Measurements from ENCODE around the gene PRKG1.
"Not testable (repeated sequence)": the region's sequence is repeated elsewhere in the genome, so short reads cannot be mapped to it uniquely, and the experiment has no call there.

Gene PRKG1

DNA sequence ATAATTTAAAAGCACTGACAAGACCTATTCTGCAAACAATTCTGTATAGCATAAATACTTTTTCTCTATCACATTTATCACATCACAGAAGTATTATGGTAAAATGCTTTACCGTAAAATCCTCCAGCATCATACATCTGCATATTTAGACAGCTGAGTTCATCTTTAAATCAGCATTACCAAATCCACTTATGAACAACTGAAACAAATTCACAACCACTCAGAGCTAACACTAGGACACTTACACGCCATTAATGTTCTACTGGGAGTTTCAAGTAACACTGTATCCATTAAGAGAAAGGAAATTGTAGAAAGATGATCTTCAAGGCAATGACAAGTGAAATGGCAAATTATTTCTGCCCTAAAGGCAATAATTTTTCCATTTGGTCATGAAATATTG, 1134.1 kb downstream of the PRKG1 start:
- DNase-seq (ENCODE audit: low read depth, low spot score): no peak

GRCh38 chr10:52210161-52210560, 1135.9 kb downstream of the PRKG1 start:
- no peak for DNase-seq (ENCODE audit: low read depth, low spot score)

- no peak for DNase-seq (ENCODE audit: low read depth, low spot score)
Measured at GRCh38 chr10:52212062-52212461, 1137.8 kb downstream of the PRKG1 start.

- DNase-seq (ENCODE audit: low read depth, low spot score): no peak
Measured at GRCh38 chr10:52212802-52213201, 1138.5 kb downstream of the PRKG1 start.

DNA sequence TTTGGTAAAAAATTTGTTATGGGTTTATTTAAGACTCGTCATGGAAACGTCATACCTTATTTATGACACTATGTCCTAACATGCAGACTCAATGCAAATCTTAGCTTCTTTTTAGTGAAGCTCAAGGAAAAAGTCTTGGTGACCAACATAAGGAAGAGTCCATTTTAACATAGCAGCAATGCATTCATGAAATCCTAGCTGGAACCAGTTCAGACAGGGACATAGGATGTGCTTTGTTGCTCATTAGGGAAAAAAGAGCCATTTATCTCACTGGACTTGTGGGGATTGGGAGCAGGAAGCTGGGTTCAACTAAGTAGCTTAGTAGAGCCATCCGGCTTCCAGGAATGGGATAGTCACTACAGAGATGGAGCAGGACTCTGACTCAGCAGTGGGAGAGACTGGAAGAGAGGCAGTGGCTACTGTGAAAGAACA, 1139.0 kb downstream of the PRKG1 start:
- no peak for DNase-seq (ENCODE audit: low read depth, low spot score)

DNA sequence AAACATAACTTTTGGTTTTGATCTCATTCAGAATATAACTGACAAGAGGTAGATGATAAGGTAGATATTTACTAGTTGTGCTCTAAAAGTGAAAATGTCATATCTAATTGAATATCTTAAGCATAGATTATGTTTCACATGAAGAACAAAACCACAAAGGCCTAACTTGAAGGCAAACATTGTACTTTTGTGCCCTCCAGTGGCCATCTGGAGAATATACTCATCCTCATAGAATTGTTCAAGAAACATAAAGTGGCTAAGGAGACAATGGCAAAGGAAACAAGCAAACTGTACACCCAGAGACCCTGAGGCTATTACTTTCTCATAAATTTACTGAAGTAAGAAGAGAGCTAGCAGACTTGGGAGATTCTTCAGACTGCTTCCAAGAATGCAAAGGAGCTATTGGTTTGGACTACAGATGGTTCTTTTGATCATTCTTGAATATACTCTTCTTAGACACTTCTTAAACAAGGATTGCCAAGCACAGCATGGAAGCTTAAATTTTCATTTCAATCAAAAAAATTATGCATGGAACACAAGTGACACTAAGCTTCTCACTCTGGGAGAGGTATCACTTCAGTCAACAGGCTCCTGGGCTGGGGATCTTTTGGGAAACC, 1141.6 kb downstream of the PRKG1 start:
- no peak for DNase-seq (ENCODE audit: low read depth, low spot score)

DNA sequence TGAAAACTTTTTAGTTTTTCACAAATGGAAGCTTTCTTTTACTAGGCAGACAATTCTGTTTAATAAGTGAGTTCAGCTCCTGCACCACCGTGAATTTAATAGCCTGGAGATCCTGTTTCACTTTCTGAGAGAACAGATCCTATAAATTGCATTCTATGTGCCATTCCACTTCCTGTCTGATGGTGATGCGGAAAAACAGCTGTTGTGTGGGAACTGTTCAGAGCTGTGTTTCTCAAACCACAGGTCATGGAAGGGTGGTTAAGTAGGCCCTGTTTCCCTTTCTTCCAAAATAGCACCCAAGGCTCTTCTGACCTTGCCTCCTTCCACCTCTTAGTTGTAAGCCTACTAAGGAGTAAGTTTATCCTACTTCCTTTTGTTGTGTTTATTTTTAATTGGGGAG, 1142.6 kb downstream of the PRKG1 start:
- DNase-seq (ENCODE audit: low read depth, low spot score): no peak

GRCh38 chr10:52217531-52217930, 1143.2 kb downstream of the PRKG1 start:
- DNase-seq (ENCODE audit: low read depth, low spot score): no peak

GRCh38 chr10:52220947-52221346, 1146.7 kb downstream of the PRKG1 start:
- no peak for DNase-seq (ENCODE audit: low read depth, low spot score)

- no peak for DNase-seq (ENCODE audit: low read depth, low spot score)
Measured at GRCh38 chr10:52221923-52222322, 1147.6 kb downstream of the PRKG1 start.

- DNase-seq (ENCODE audit: low read depth, low spot score): no peak
Measured at GRCh38 chr10:52226197-52226847, 1152.0 kb downstream of the PRKG1 start.

DNA sequence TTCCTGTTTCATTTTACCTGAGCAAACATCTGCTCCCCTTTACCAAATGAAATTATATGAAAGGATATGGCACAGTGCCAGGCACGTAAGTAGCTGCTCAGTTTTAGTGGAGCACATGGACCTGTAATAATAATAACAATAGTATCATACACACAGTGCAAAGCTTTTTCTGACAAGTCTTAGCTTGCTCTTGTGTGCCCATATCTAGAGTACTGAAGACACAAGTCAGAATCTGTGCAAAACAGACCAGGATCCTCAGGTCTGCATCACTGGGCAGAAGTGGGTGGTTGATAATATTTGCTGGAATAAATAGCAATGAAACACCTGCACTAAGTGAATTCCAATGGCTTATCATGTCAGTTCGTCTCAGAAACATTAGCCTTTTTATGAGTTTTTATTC, 1154.3 kb downstream of the PRKG1 start:
- no peak for DNase-seq (ENCODE audit: low read depth, low spot score)

- DNase-seq (ENCODE audit: low read depth, low spot score): no peak
Measured at GRCh38 chr10:52229291-52229931, 1155.1 kb downstream of the PRKG1 start.

- no peak for DNase-seq (ENCODE audit: low read depth, low spot score)
Measured at GRCh38 chr10:52232561-52233350, 1158.5 kb downstream of the PRKG1 start.

DNA sequence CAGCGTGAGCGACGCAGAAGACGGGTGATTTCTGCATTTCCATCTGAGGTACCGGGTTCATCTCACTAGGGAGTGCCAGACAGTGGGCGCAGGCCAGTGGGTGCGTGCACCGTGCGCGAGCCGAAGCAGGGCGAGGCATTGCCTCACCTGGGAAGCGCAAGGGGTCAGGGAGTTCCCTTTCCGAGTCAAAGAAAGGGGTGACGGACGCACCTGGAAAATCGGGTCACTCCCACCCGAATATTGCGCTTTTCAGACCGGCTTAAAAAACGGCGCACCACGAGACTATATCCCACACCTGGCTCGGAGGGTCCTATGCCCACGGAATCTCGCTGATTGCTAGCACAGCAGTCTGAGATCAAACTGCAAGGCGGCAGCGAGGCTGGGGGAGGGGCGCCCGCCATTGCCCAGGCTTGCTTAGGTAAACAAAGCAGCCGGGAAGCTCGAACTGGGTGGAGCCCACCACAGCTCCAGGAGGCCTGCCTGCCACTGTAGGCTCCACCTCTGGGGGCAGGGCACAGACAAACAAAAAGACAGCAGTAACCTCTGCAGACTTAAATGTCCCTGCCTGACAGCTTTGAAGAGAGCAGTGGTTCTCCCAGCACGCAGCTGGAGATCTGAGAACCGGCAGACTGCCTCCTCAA, 1159.2 kb downstream of the PRKG1 start:
- not testable (repeated sequence) for DNase-seq (ENCODE audit: low read depth, low spot score)

DNA sequence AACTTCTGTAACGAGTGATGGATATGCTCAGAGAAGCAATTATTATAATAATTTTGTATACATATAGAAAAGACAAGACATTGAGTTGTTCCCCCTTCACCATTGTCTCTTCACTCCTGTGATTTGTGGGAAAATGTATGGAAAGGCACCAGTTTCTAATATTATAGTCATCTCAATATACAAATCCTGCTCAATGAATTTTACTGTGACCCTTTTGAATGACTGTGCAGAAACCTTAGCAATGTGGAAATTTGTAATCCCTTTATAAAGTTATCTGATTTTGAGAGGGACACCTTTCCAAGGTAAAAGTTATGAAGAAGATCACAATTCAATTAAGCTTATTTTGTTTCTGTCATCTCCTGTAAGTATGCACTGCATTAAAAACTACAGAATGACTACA, 1165.5 kb downstream of the PRKG1 start:
- no peak for DNase-seq (ENCODE audit: low read depth, low spot score)

GRCh38 chr10:52245547-52245946, 1171.3 kb downstream of the PRKG1 start:
- DNase-seq (ENCODE audit: low read depth, low spot score): no peak

- not testable (repeated sequence) for DNase-seq (ENCODE audit: low read depth, low spot score)
Measured at GRCh38 chr10:52247929-52248328, 1173.6 kb downstream of the PRKG1 start.

DNA sequence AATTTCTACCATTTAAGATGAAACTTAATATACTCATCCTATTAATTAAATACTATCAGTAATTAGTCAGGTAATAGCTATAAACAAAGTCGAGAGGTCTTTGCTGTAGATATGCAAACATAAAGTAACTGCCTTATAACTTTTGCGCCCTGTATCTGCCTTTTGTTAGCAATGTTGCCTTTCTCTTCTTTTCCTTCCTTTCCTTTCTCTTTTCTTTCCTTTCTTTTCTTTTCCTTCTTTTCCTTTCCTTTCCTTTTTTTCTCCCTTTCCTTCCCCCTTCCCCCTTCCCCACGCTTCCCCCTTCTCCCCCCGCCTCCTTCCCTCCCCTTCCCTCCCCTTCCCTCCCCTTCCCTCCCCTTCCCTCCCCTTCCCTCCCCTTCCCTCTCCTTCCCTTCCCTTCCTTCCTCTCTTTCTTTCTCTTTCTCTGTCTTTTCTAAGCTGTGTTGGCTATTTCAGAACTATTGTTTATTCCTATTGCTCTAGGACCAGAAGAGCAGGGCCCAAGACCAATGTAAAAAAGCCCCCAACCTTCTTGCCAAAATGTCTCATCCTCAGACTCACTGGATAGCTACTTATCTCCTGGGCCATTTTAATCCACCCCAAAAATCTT, 1174.5 kb downstream of the PRKG1 start:
- no peak for DNase-seq (ENCODE audit: low read depth, low spot score)

- no peak for DNase-seq (ENCODE audit: low read depth, low spot score)
Measured at GRCh38 chr10:52249850-52250395, 1175.6 kb downstream of the PRKG1 start.

GRCh38 chr10:52250510-52250909, 1176.2 kb downstream of the PRKG1 start:
- DNase-seq (ENCODE audit: low read depth, low spot score): no peak

All from activated CD4-positive, CD25-positive, alpha-beta regulatory T cell treated with anti-CD3 and anti-CD28 coated beads, Interleukin-2, amount 50 U/mL, for 16 hours (primary cell).